Tibial nerve (tissue), 4 donors: ENCODE measurements around the gene NYAP2. TPM values are rescaled to one million over a fixed set of nuclear protein-coding genes. Genes with fewer than 3 reads are reported as not detected.

Source experiments
- DNase-seq, 2 donors: peaks; one replicate each; pipeline ENCODE4 v3.0.0-alpha.2; 2019; ENCODE audit warnings: low spot score in 2 of 2
- H3K27ac ChIP-seq, 4 donors: fragments of 200-600 bp; sonication (generic) in 3 of 4; one replicate each; pipeline ENCODE4 v1.5.1; 2017 to 2019; ENCODE audit warnings: mild to moderate bottlenecking in 1 of 4
- H3K27me3 ChIP-seq, 2 donors: fragments of 200-600 bp; sonication (generic) in 1 of 2; one replicate each; pipeline versions ENCODE4 v1.5.1 to v1.6.0; 2017 to 2019
- H3K36me3 ChIP-seq, 3 donors: fragments of 200-600 bp; sonication (generic); one replicate each; pipeline ENCODE4 v1.5.1; 2018 to 2019
- H3K4me1 ChIP-seq, 4 donors: fragments of 200-600 bp; sonication (generic) in 3 of 4; one replicate each; pipeline ENCODE4 v1.5.1; 2017 to 2019
- H3K4me3 ChIP-seq, 4 donors: fragments of 200-600 bp; sonication (generic) in 3 of 4; one replicate each; pipeline ENCODE4 v1.5.1; 2017 to 2019; ENCODE audit warnings: mild to moderate bottlenecking in 1 of 4, moderate library complexity in 1 of 4
- H3K9me3 ChIP-seq, 4 donors: fragments of 200-600 bp; sonication (generic) in 3 of 4; one replicate each; pipeline ENCODE4 v1.5.1; 2017 to 2019
- EP300 ChIP-seq, 2 donors: sonication (generic); formaldehyde crosslinking; IDR thresholded peaks; one replicate each; pipeline ENCODE4 v1.6.1; 2017; ENCODE audit warnings: antibody characterized with exemption in 2 of 2, mild to moderate bottlenecking in 1 of 2
- POLR2A ChIP-seq, 2 donors: fragments of 450-650 bp; IDR thresholded peaks; one replicate each; pipeline ENCODE4 v1.6.1; 2017; ENCODE audit warnings: antibody characterized with exemption in 2 of 2, mild to moderate bottlenecking in 2 of 2, moderate library complexity in 2 of 2
- WGBS, 2 donors: methylation state at CpG; one replicate each; pipeline ENCODE4 v1.1.5; 2018; 5-methylcytosine and 5-hydroxymethylcytosine counted together
- total RNA-seq, 4 donors: library from RNA; depleted of rRNA; stranded (reverse); fragments of >200 nt; gene quantifications; one replicate each; pipeline ENCODE4 v1.1.0, GENCODE V29; 2016
- TF ChIP-seq, protein P1 (sequence below), 5 experiments: fragments of 200-600 bp in 3 of 5; fragments of 450-650 bp in 2 of 5; sonication (generic) in 3 of 5; IDR thresholded peaks; one replicate each; pipeline ENCODE4 v1.5.1; 2016 to 2019; ENCODE audit warnings: antibody characterized with exemption in 5 of 5, mild to moderate bottlenecking in 3 of 5, moderate library complexity in 2 of 5

Gene NYAP2
- total RNA-seq, 4 donors from 2014 or later = under 0.01 TPM; not detected in 3

DNA sequence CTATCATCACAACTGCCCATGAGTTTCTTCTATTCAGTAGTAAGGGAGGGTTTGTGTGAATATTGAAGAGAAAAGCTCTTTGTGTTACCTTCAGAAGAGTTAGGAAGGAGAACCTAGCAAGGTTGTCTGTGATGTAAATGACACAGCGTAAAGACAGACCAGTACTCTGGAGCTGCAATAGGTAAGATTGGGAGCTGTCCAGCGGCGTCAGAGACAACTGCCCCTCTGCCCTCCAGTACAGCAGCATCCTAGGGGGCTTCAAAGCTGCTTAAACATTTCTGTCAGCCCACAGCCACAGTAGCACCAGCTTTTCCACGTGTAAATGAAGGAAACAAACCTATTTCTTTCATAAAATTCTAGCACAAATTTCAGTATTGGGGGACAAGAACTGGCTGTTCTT lies 34.5 kb downstream of the NYAP2 start:
- H3K36me3 ChIP-seq = no peaks in the 10 kb centered on the region
- 31 to 38% methylated on average over 4 of the region's 4 CpGs for WGBS, 2 donors
- H3K4me1 ChIP-seq = no peaks in the 10 kb centered on the region
- H3K4me3 ChIP-seq = no peak overlapping the region
- H3K9me3 ChIP-seq = no peaks in the 10 kb centered on the region
- no peak for DNase-seq
- TF ChIP-seq EP300 (IDR thresholded peaks at IDR 0.05) (no peak), POLR2A (IDR thresholded peaks at IDR 0.05) (no peak)
- TF ChIP-seq, protein P1, sequence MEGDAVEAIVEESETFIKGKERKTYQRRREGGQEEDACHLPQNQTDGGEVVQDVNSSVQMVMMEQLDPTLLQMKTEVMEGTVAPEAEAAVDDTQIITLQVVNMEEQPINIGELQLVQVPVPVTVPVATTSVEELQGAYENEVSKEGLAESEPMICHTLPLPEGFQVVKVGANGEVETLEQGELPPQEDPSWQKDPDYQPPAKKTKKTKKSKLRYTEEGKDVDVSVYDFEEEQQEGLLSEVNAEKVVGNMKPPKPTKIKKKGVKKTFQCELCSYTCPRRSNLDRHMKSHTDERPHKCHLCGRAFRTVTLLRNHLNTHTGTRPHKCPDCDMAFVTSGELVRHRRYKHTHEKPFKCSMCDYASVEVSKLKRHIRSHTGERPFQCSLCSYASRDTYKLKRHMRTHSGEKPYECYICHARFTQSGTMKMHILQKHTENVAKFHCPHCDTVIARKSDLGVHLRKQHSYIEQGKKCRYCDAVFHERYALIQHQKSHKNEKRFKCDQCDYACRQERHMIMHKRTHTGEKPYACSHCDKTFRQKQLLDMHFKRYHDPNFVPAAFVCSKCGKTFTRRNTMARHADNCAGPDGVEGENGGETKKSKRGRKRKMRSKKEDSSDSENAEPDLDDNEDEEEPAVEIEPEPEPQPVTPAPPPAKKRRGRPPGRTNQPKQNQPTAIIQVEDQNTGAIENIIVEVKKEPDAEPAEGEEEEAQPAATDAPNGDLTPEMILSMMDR (IDR thresholded peaks at IDR 0.05) = no peak
- no peaks in the 10 kb centered on the region for H3K27me3 ChIP-seq
- H3K27ac ChIP-seq = no peak overlapping the region

DNA sequence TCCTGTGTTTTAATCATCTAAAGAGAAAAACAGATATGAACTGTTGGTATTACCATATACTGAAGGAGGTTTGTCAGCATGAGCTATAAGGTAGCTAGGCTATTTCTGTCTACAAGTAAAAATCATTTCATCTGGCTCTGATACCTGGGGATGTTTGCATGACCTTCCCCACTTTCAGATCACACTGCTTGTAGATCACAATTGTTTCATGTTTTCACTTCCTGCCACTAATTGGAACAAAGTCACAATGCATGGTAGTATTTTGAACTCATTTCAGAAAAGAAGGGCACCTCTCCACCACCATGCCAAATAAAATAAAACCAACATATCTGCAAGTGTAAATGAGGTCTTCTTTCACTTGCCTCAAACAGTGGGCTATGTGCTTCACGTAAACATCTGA lies 37.8 kb downstream of the NYAP2 start:
- no peaks in the 10 kb centered on the region for H3K9me3 ChIP-seq
- TF ChIP-seq, protein P1 (IDR thresholded peaks at IDR 0.05) = no peak
- TF ChIP-seq POLR2A (IDR thresholded peaks at IDR 0.05) (no peak), EP300 (IDR thresholded peaks at IDR 0.05) (no peak)
- DNase-seq = no peak
- H3K4me3 ChIP-seq = no peak overlapping the region
- H3K27me3 ChIP-seq = no peaks in the 10 kb centered on the region
- WGBS, 2 donors = 86 to 91% methylated on average over 1 of the region's 1 CpG
- no peaks in the 10 kb centered on the region for H3K4me1 ChIP-seq
- H3K27ac ChIP-seq = no peak overlapping the region
- no peaks in the 10 kb centered on the region for H3K36me3 ChIP-seq

DNA sequence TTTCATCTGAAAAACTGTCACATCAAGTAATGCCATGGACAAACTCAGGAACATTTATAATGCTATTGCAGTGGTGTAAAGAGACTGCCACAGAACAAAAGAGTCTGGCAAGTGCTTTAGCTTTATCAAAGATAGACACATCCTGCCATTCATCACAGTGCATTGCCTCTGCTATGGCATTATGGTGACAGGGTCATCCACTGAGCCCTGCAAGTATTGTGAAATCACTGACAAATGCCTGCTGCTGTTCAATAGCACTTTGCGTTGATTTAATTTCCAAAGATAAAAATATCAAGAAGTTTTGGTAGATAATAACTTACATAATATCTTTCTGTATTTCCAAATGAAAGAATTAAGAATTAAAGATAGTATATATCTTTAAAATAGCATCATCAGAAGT lies 38.7 kb downstream of the NYAP2 start:
- WGBS, 2 donors = 64 to 72% methylated on average over 1 of the region's 1 CpG
- TF ChIP-seq EP300 (IDR thresholded peaks at IDR 0.05) (no peak), POLR2A (IDR thresholded peaks at IDR 0.05) (no peak)
- TF ChIP-seq, protein P1 (IDR thresholded peaks at IDR 0.05) = no peak
- Histone ChIP-seq H3K9me3 (no peaks in the 10 kb centered on the region), H3K4me3 (no peak overlapping the region), H3K36me3 (no peaks in the 10 kb centered on the region), H3K4me1 (no peaks in the 10 kb centered on the region), H3K27ac (no peak overlapping the region), H3K27me3 (no peaks in the 10 kb centered on the region)
- no peak for DNase-seq

DNA sequence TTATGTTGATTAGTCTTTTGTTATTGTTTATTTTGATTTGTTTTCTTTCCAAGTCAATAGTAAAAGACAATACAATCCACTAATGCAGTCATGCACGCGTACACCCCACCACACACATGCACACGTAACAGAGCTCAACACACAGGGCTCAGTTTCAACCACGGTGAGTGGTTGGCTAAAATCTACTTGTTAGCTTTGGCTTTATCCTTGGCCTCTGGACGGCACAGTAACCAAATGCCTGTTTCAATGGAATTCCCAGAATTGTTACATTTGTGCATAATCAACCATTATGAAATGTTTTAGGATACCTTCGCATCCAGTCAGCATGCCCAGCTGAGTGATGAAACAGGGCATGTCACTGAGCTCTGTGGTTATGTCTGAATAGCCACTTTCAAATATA lies 53.2 kb downstream of the NYAP2 start:
- Histone ChIP-seq H3K27me3 (no peaks in the 10 kb centered on the region), H3K36me3 (no peaks in the 10 kb centered on the region), H3K27ac (no peak overlapping the region), H3K4me1 (no peaks in the 10 kb centered on the region), H3K4me3 (no peak overlapping the region), H3K9me3 (no peaks in the 10 kb centered on the region)
- 61 to 66% methylated on average over 6 of the region's 6 CpGs for WGBS, 2 donors
- no peak for DNase-seq
- no peak for TF ChIP-seq POLR2A (IDR thresholded peaks at IDR 0.05)
- no peak for TF ChIP-seq EP300 (IDR thresholded peaks at IDR 0.05)
- TF ChIP-seq, protein P1 (IDR thresholded peaks at IDR 0.05) = no peak

DNA sequence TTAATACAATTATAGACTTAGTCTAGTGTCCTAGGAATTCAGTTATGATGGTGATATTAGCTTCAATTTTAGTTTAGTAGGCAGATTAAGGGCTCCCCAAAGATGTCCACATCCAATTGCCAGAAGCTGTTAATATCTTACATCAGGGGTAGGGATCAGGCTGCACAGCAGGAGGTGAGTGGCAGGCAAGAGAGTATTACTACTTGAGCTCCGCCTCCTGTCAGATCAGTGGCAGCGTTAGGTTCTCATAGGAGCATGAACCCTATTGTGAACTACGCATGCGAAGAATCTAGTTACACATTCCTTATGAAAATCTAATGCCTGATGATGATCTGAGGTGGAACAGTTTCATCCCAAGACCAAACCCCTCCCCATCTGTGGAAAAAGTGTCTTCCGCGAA lies 54.9 kb downstream of the NYAP2 start:
- Histone ChIP-seq H3K27me3 (no peaks in the 10 kb centered on the region), H3K9me3 (no peaks in the 10 kb centered on the region), H3K36me3 (no peaks in the 10 kb centered on the region), H3K4me1 (no peaks in the 10 kb centered on the region), H3K4me3 (no peak overlapping the region), H3K27ac (no peak overlapping the region)
- TF ChIP-seq POLR2A (IDR thresholded peaks at IDR 0.05) = no peak
- TF ChIP-seq EP300 (IDR thresholded peaks at IDR 0.05) = no peak
- TF ChIP-seq, protein P1 (IDR thresholded peaks at IDR 0.05) = no peak
- DNase-seq = no peak
- 87 to 88% methylated on average over 6 of the region's 6 CpGs for WGBS, 2 donors
